Hematopoietic multipotent progenitor cell treated with erythropoietin and hydrocortisone succinate and interleukin-3 and kit ligand, for 17 days (in vitro differentiated cells): ENCODE results near the gene ADM.
"Not testable (repeated sequence)": the region's sequence is repeated elsewhere in the genome, so short reads cannot be mapped to it uniquely, and the experiment has no call there.

Source experiments
- DNase-seq: peaks from one replicate; pipeline ENCODE4 v3.0.0-alpha.2; 2015; ENCODE audit warnings: low spot score

The ADM gene, protein sequence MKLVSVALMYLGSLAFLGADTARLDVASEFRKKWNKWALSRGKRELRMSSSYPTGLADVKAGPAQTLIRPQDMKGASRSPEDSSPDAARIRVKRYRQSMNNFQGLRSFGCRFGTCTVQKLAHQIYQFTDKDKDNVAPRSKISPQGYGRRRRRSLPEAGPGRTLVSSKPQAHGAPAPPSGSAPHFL

GRCh38 chr11:10304495-10305261 lies at the start of gene ADM:
Gene ADM (plus strand): TSS chr11:10305073. CDS start chr11:10305701, 628 bp downstream.
- DNase-seq = peak; percentile 39

- DNase-seq = no peak
Measured at GRCh38 chr11:10255388-10256125, 49.3 kb upstream of the ADM start.

GRCh38 chr11:10257478-10257877 lies 47.4 kb upstream of the ADM start:
- DNase-seq = no peak

GRCh38 chr11:10261821-10262220 lies 43.1 kb upstream of the ADM start:
- DNase-seq = no peak

GRCh38 chr11:10263929-10264328 lies 40.9 kb upstream of the ADM start:
- DNase-seq = no peak

DNA sequence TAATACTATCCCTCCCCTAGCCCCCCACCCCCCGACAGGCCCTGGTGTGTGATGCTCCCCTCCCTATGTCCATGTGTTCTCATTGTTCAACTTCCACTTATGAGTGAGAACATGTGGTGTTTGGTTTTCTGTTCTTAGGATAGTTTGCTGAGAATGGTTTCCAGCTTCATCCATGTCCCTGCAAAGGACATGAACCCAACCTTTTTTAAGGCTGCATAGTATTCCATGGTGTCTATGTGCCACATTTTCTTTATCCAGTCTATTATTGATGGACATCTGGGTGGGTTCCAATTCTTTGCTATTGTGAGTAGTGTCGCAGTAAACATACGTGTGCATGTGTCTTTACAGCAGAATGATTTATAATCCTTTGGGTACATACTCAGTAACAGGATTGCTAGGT lies 40.2 kb upstream of the ADM start:
- DNase-seq = not testable (repeated sequence)

DNA sequence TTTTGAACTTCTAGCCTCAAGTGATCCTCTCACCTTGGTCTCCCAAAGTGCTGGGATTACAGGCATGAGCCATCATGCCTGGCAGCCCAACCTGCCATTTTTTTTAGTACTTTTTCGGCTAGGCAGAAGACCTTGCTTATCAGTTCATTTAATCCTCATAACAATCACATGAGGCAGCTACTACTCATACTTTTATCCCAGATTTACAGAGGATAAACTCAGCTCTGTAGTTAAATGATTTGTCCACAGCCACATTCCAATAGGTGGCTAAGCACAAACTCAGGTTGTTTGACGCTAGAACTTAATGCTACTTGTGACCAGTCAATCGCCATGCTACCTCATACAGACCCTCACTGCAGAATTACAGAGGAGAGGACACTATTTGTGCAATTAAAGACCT lies 38.9 kb upstream of the ADM start:
- no peak for DNase-seq

DNA sequence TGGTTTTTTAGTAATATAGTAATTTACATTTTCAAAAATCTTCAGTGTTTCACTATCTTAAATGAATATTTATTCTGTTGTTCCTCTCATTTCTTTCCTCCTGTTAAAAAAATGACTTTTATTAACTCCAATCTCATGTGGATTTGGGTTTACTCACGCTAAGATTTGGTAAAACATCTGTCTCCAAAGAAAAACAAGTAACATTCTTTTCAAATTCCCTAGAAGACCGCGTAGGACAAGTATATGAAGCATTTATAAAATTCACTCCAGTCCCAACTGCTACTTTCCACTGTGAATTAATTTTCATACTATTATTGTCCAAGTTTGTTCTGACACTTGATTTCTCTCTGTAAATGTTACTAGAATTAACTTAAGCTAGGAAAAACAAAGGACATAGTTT lies 37.1 kb upstream of the ADM start:
- no peak for DNase-seq

- no peak for DNase-seq
Measured at GRCh38 chr11:10268746-10269488, 36.0 kb upstream of the ADM start.

- DNase-seq = no peak
Measured at GRCh38 chr11:10272132-10272531, 32.7 kb upstream of the ADM start.

DNA sequence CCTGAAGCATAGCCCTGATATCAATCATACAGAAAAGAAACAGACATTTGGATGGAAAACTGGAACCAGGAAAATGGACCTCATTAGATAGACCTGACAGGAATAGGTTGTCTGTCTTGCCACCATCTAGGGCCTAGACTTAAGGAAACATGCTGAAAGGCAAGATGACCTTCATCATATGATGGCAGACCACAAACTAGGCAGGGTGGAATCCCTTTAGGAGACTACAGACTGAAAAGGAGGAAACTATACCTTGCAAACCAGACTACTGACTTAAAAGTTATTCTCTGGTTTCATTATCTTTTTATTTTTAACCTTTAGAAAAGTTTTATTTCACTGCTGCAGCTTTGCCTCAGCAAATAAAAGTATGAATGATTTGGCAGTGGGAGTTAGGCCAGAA lies 31.1 kb upstream of the ADM start:
- DNase-seq = no peak

GRCh38 chr11:10274726-10275125 lies 30.1 kb upstream of the ADM start:
- no peak for DNase-seq

DNA sequence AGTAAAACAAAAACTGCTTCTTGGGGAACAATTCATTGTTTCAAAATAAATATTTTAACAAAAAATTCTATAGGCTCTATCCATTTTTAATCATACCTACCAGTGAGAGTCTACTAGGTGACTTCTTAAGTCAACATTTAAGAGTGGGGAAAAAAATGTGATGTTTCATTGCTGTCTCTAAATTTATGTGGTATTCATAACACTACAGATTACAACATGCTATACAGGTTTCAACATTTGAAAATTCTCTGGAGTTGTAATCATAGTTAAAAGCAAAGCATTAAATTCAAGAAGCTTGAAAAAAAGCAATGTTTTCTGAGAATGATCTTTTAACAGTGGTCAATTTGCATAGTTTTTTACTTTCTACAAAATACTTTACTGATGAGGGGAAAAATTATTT lies 29.2 kb upstream of the ADM start:
- DNase-seq = no peak

DNA sequence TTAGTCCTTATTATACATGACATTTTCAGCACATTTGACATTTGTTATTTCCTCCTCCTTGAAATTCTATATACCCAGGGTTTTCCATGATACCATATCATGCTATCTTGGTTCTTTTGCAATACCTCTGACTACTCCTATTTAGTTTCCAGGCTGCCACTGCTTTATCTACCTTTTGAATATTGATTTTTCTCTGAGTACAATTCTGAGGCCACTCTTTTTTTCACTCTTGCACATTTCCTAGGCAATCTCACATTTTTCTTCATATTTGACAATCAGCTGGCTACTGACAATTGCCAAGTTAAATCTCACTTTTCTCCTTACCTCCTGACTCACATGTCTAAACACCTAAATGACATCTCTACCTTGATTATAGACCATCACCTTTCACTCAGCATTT lies 22.8 kb upstream of the ADM start:
- no peak for DNase-seq

DNA sequence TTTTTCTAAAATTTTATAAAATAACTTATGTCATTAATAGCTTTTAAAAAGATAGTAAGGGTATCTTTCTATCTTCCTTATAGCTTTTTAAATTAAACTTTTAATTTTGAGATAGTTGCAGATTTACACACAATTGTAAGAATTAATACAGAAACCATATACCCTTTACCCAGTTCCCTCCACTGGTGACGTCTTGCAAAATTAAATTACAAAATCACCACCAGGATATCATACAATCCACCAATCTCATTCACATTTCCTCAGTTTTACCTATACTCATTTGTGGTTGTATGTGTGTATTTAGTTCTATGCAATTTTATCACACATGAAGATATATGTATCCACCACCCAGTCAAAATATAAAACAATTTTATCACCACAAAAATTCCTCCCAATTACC lies 20.9 kb upstream of the ADM start:
- DNase-seq = no peak

DNA sequence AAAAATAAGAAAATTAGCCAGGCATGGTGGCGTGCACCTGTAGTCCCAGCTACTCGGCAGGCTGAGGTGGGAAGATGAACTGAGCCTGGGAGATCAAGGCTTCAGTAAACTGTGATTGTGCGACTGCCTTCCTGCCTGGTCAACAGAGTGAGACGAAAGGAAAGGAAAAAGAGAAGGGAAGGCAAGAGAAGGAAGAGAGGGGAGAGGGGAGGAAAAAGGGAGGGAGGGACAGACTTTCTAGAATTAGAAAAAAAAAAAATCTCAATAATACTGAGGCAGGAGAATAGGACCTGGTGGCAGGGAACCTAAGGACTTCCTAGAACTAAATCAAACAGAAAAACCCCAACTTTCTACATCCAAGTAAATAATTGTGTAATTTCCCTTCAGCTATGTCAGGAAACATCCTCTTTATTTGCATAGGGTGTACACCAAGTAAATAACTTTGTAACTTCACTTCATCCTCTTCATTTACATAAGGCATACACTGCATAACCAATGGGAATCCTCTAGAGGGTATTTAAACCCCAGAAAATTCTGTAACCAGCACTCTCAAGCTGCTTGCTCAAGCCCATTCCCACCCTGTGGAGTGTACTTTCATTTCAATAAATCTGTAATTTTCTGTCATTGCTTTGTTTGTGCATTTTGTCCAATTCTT lies 19.6 kb upstream of the ADM start:
- DNase-seq = no peak

- DNase-seq = no peak
Measured at GRCh38 chr11:10287140-10287539, 17.7 kb upstream of the ADM start.

DNA sequence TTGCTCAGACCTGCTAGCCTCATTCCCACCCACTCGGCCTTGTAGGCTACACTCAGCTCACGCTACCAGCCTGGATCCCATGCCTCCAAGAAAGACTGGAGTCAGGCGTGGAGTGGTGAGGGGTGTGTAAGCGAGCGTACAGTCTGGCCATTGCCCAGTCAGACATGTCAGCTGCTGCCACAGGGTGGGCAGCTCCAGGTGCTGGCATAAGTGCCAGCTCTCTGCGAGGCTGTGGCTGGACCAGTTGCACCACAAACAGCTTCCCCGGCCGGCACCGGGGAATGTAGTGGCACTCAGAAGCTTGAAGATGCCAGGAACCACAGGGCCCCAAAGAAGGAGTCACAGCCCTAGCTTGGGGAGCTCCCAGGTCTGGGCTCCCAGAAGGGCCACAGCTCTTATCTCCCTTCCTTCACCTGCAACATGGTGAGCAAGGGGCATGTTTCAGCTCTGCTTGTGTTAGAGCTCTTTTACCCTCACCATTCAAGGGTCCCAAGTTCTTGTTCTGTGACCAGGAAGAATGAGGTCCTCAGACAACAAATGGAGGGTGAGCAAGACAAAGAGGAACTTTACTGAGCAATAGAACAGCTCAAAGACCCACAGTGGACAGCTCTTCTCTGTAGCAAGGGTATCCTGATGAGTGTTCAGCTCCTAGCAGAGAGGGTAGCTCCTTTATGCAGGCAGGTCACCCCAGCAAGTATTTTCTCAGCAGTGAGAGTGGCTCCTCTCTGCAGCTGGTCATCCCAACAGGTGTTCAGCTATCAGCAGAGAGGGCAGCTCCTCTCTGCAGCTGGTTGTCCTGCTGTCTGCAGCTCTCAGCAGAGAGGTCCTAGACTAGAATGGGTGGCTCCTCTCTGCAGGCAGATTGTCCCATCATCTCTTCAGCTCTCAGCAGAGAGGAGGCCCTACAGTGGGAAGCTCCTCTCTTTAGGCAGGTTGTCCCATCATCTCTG lies 16.8 kb upstream of the ADM start:
- DNase-seq = no peak

DNA sequence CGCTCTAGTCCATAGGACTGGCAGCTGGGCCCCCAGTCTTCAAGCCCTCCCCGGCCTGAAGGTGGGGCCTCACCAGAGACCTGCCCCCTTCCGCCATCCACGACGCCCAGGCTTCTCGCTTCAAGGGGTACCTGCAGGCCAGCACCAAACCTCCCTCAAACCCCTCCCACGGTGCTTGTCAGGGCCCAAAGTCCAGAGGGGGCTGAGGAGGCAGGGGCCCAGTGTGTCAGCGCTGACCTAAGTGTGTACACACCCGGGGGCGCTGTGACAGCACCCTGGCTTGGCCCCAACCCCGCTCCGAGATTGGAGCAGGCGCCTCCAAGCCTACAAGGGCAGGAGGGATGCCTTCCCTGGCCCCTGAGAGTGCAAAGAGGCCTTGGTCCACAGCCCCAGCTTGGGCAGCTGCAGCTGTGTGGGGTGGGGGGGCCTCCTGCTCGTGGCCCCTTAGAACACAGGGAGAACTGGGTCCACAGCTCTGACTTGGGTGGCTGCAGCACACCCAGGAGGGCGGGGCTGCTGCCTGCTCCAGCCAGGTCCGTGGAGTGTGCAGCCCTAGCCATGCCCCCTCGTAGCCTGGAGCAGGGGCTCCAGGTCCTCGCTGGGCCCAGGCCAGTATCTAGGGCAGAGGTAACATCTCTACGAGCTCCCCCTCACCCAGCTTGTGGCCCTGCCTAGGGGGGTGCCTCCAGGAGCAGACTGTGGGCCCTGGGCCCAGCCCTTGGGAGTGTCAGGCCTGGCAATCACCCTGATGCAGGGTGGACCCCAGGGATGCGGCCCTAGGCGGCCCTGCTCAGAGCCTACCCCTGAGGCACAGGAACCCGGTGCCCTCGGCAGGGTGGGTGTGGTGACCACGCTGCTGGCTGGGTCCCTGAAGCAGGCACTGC lies 15.8 kb upstream of the ADM start:
- no peak for DNase-seq
